ENCODE measurements around the gene NFIL3.

The NFIL3 gene

DNA sequence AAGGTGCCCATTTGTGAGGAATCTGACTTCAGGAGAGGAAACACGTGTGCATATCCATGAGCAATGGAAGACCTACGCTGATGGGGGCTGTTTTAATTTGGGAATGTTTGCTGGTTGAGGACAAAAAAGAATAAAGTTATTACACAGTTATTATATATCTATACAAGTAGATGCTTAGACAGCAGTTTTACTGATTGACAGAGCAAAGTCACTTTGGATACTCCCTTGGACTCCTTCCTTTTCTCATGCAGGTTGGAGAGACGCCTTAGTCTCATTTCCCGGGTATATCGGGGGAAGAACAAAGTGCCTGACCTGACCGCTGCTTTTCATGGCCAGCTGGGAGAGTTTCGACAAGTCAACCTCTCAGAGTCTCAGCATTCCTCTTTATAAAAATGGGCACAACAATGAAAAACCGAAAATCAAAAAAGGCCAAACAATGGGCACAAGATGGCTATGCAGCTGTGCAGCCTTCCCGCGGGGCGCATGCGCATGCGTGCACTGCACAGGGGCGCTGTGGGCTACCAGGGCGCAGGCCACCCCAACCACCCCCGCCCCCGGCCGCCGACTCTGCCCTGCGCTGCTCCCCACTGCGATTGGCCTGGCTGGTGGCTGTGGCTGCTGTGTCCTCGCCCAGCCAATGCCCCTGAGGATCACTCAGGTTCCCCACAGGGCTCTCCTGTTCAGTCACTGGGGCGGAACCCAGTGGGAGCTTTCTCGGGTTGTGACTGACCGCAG is 18.1 kb downstream of the NFIL3 start:
- no peak overlapping the region for H3K4me3 Mint-ChIP-seq
- H3K27ac Mint-ChIP-seq: no peak overlapping the region
- TF ChIP-seq, protein P1, sequence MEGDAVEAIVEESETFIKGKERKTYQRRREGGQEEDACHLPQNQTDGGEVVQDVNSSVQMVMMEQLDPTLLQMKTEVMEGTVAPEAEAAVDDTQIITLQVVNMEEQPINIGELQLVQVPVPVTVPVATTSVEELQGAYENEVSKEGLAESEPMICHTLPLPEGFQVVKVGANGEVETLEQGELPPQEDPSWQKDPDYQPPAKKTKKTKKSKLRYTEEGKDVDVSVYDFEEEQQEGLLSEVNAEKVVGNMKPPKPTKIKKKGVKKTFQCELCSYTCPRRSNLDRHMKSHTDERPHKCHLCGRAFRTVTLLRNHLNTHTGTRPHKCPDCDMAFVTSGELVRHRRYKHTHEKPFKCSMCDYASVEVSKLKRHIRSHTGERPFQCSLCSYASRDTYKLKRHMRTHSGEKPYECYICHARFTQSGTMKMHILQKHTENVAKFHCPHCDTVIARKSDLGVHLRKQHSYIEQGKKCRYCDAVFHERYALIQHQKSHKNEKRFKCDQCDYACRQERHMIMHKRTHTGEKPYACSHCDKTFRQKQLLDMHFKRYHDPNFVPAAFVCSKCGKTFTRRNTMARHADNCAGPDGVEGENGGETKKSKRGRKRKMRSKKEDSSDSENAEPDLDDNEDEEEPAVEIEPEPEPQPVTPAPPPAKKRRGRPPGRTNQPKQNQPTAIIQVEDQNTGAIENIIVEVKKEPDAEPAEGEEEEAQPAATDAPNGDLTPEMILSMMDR (IDR thresholded peaks at IDR 0.05; ENCODE audit: unreplicated experiment in 3 of 3): no peak
- H3K27me3 Mint-ChIP-seq (ENCODE audit: low read depth): no peaks in the 10 kb centered on the region
- H3K9me3 Mint-ChIP-seq: no peaks in the 10 kb centered on the region
- H3K36me3 Mint-ChIP-seq (ENCODE audit: low read depth): peaks cover 37% of the 10 kb centered on the region
- no peaks in the 10 kb centered on the region for H3K4me1 Mint-ChIP-seq

GRCh38 chr9:91403665-91404543 is 19.7 kb downstream of the NFIL3 start:
- no peaks in the 10 kb centered on the region for H3K4me1 Mint-ChIP-seq
- TF ChIP-seq, protein P1 (IDR thresholded peaks at IDR 0.05; ENCODE audit: unreplicated experiment in 3 of 3): no peak
- no peaks in the 10 kb centered on the region for H3K27me3 Mint-ChIP-seq (ENCODE audit: low read depth)
- no peak overlapping the region for H3K27ac Mint-ChIP-seq
- H3K9me3 Mint-ChIP-seq: no peaks in the 10 kb centered on the region
- no peak overlapping the region for H3K4me3 Mint-ChIP-seq
- H3K36me3 Mint-ChIP-seq (ENCODE audit: low read depth): peaks cover 21% of the 10 kb centered on the region

DNA sequence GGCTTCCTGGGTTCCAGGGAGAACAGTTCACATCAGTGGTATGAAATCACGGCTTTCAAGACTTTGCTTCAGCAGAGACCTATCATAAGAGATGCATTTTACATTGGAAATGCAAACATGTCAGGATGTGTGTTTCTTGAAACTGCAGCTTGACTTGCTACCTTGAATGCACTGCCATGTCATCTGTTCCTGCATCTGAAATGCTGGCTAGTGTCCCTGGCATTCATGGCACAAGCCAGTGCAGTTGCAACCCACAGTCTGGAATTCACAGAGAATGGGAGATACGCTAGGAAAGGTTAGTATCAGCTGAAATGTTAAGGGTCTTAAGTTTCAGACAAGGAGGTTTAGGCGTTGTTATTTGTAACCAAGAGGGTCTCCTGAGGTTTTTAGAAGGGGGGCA is 24.7 kb downstream of the NFIL3 start:
- TF ChIP-seq, protein P1 (IDR thresholded peaks at IDR 0.05; ENCODE audit: unreplicated experiment in 3 of 3): no peak
- no peaks in the 10 kb centered on the region for H3K4me1 Mint-ChIP-seq
- no peak overlapping the region for H3K4me3 Mint-ChIP-seq
- H3K27me3 Mint-ChIP-seq (ENCODE audit: low read depth): no peaks in the 10 kb centered on the region
- H3K36me3 Mint-ChIP-seq (ENCODE audit: low read depth): no peaks in the 10 kb centered on the region
- H3K27ac Mint-ChIP-seq: no peak overlapping the region
- H3K9me3 Mint-ChIP-seq: no peaks in the 10 kb centered on the region

- Mint-ChIP-seq H3K4me1 (no peaks in the 10 kb centered on the region), H3K27ac (no peak overlapping the region), H3K36me3 (ENCODE audit: low read depth) (no peaks in the 10 kb centered on the region), H3K27me3 (ENCODE audit: low read depth) (no peaks in the 10 kb centered on the region), H3K9me3 (no peaks in the 10 kb centered on the region), H3K4me3 (no peak overlapping the region)
- TF ChIP-seq, protein P1 (IDR thresholded peaks at IDR 0.05; ENCODE audit: unreplicated experiment in 3 of 3): no peak
Measured at GRCh38 chr9:91395553-91396471, 27.8 kb downstream of the NFIL3 start.

GRCh38 chr9:91395106-91395552 is 28.5 kb downstream of the NFIL3 start:
- Mint-ChIP-seq H3K27me3 (ENCODE audit: low read depth) (no peaks in the 10 kb centered on the region), H3K9me3 (no peaks in the 10 kb centered on the region), H3K27ac (no peak overlapping the region), H3K4me1 (no peaks in the 10 kb centered on the region), H3K4me3 (no peak overlapping the region), H3K36me3 (ENCODE audit: low read depth) (no peaks in the 10 kb centered on the region)
- TF ChIP-seq, protein P1 (IDR thresholded peaks at IDR 0.05; ENCODE audit: unreplicated experiment in 3 of 3): no peak

Measured in nephron (organoid).